ENCODE data around the gene SOCS6.

SOCS6 gene

DNA sequence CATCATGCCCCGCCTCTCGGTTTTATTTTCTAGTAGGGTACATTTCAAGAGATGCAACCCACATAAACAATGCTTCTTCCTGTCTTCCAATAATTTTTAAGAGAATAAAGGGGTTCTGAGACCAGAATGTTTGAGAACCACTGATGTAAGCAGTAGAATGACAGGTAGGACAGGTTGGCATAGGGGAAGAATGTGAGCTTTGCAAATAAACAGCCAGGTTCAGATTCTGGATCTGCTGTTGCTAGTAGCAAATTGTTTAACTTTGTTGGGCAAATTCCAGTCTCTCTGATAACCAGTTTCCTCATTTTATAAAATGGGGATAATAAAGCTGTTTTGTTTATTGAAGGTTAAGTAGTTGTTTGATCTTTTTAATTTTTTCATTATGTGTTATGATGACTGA is 32.8 kb downstream of the SOCS6 start (continued):
- TF ChIP-seq, protein P1, sequence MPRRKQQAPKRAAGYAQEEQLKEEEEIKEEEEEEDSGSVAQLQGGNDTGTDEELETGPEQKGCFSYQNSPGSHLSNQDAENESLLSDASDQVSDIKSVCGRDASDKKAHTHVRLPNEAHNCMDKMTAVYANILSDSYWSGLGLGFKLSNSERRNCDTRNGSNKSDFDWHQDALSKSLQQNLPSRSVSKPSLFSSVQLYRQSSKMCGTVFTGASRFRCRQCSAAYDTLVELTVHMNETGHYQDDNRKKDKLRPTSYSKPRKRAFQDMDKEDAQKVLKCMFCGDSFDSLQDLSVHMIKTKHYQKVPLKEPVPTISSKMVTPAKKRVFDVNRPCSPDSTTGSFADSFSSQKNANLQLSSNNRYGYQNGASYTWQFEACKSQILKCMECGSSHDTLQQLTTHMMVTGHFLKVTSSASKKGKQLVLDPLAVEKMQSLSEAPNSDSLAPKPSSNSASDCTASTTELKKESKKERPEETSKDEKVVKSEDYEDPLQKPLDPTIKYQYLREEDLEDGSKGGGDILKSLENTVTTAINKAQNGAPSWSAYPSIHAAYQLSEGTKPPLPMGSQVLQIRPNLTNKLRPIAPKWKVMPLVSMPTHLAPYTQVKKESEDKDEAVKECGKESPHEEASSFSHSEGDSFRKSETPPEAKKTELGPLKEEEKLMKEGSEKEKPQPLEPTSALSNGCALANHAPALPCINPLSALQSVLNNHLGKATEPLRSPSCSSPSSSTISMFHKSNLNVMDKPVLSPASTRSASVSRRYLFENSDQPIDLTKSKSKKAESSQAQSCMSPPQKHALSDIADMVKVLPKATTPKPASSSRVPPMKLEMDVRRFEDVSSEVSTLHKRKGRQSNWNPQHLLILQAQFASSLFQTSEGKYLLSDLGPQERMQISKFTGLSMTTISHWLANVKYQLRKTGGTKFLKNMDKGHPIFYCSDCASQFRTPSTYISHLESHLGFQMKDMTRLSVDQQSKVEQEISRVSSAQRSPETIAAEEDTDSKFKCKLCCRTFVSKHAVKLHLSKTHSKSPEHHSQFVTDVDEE (CRISPR knock-in tag; IDR thresholded peaks at IDR 0.05) = no peak
- no peak for TF ChIP-seq ZNF70 (CRISPR knock-in tag; IDR thresholded peaks at IDR 0.05)
- TF ChIP-seq CSDC2 (CRISPR knock-in tag; IDR thresholded peaks at IDR 0.05) = no peak
- TF ChIP-seq, protein P2, sequence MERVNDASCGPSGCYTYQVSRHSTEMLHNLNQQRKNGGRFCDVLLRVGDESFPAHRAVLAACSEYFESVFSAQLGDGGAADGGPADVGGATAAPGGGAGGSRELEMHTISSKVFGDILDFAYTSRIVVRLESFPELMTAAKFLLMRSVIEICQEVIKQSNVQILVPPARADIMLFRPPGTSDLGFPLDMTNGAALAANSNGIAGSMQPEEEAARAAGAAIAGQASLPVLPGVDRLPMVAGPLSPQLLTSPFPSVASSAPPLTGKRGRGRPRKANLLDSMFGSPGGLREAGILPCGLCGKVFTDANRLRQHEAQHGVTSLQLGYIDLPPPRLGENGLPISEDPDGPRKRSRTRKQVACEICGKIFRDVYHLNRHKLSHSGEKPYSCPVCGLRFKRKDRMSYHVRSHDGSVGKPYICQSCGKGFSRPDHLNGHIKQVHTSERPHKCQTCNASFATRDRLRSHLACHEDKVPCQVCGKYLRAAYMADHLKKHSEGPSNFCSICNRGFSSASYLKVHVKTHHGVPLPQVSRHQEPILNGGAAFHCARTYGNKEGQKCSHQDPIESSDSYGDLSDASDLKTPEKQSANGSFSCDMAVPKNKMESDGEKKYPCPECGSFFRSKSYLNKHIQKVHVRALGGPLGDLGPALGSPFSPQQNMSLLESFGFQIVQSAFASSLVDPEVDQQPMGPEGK (CRISPR knock-in tag; IDR thresholded peaks at IDR 0.05; ENCODE audit: borderline replicate concordance) = no peak

DNA sequence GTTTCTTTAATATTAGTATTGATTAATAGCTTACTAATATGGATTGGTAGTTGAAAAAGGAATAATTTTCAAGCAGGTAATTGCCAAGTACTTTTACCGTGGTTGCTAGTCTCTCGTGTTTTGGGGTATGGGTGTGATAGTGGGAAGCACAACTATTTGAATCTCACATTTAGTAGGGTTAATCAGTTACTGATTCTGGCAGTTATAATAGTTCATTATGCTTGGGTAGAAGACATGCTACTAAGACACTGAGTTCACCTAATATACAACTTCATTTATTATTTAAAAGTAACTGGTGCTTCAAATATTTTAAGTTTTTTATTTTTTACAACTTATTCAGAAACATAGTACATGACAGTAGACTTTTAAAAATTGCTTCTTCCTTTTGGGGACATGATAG is 33.5 kb downstream of the SOCS6 start:
- ATAC-seq = no peak
- TF ChIP-seq ISL1 (CRISPR knock-in tag; IDR thresholded peaks at IDR 0.05) (no peak), OSR1 (CRISPR knock-in tag; IDR thresholded peaks at IDR 0.05) (no peak), ZFP3 (CRISPR knock-in tag; IDR thresholded peaks at IDR 0.05) (no peak), ZNF8 (CRISPR knock-in tag; IDR thresholded peaks at IDR 0.05) (no peak), BACH2 (CRISPR knock-in tag; IDR thresholded peaks at IDR 0.05; ENCODE audit: borderline replicate concordance) (no peak), SNAI2 (CRISPR knock-in tag; IDR thresholded peaks at IDR 0.05) (no peak), PPARA (CRISPR knock-in tag; IDR thresholded peaks at IDR 0.05; ENCODE audit: borderline replicate concordance) (no peak), TCF4 (CRISPR knock-in tag; IDR thresholded peaks at IDR 0.05; ENCODE audit: borderline replicate concordance) (no peak), ZC3H10 (CRISPR knock-in tag; IDR thresholded peaks at IDR 0.05) (no peak), TOX (CRISPR knock-in tag; IDR thresholded peaks at IDR 0.05; ENCODE audit: borderline replicate concordance) (no peak), ZFP30 (CRISPR knock-in tag; IDR thresholded peaks at IDR 0.05) (no peak), ZNF70 (CRISPR knock-in tag; IDR thresholded peaks at IDR 0.05) (no peak), CSDC2 (CRISPR knock-in tag; IDR thresholded peaks at IDR 0.05) (no peak)
- TF ChIP-seq, protein P3, sequence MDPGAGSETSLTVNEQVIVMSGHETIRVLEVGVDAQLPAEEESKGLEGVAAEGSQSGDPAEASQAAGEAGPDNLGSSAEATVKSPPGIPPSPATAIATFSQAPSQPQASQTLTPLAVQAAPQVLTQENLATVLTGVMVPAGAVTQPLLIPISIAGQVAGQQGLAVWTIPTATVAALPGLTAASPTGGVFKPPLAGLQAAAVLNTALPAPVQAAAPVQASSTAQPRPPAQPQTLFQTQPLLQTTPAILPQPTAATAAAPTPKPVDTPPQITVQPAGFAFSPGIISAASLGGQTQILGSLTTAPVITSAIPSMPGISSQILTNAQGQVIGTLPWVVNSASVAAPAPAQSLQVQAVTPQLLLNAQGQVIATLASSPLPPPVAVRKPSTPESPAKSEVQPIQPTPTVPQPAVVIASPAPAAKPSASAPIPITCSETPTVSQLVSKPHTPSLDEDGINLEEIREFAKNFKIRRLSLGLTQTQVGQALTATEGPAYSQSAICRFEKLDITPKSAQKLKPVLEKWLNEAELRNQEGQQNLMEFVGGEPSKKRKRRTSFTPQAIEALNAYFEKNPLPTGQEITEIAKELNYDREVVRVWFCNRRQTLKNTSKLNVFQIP (CRISPR knock-in tag; IDR thresholded peaks at IDR 0.05; ENCODE audit: borderline replicate concordance, low read depth) = no peak
- TF ChIP-seq, protein P4, sequence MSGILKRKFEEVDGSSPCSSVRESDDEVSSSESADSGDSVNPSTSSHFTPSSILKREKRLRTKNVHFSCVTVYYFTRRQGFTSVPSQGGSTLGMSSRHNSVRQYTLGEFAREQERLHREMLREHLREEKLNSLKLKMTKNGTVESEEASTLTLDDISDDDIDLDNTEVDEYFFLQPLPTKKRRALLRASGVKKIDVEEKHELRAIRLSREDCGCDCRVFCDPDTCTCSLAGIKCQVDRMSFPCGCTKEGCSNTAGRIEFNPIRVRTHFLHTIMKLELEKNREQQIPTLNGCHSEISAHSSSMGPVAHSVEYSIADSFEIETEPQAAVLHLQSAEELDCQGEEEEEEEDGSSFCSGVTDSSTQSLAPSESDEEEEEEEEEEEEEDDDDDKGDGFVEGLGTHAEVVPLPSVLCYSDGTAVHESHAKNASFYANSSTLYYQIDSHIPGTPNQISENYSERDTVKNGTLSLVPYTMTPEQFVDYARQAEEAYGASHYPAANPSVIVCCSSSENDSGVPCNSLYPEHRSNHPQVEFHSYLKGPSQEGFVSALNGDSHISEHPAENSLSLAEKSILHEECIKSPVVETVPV (CRISPR knock-in tag; IDR thresholded peaks at IDR 0.05) = no peak

DNA sequence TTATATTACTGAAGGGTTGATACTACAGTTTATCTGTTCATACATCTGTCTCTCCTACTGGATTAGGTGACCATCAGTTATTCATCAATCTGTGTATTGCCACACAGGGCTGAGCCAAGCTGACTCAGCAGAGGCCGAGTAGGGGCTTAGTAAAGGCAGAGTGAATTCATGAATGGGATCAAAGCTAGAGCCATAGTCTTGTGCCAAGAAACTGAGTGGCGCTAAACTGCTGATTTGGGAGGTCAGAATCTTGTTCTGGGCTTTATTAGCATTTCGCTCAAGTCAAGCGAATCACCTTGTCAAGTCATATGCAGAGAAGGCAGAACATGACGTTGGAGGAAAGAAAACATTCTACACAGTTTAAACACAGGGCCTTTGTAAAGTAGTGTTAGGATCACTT is 34.1 kb downstream of the SOCS6 start:
- ATAC-seq = no peak
- TF ChIP-seq, protein P1 (CRISPR knock-in tag; IDR thresholded peaks at IDR 0.05) = no peak
- no peak for TF ChIP-seq PPARA (CRISPR knock-in tag; IDR thresholded peaks at IDR 0.05; ENCODE audit: borderline replicate concordance)
- TF ChIP-seq ZNF70 (CRISPR knock-in tag; IDR thresholded peaks at IDR 0.05) = no peak
- TF ChIP-seq, protein P2 (CRISPR knock-in tag; IDR thresholded peaks at IDR 0.05; ENCODE audit: borderline replicate concordance) = no peak
- no peak for TF ChIP-seq BACH2 (CRISPR knock-in tag; IDR thresholded peaks at IDR 0.05; ENCODE audit: borderline replicate concordance)
- no peak for TF ChIP-seq CSDC2 (CRISPR knock-in tag; IDR thresholded peaks at IDR 0.05)
- TF ChIP-seq ISL1 (CRISPR knock-in tag; IDR thresholded peaks at IDR 0.05) = no peak
- TF ChIP-seq GLIS3 (CRISPR knock-in tag; IDR thresholded peaks at IDR 0.05) = no peak
- no peak for TF ChIP-seq ESRRG (CRISPR knock-in tag; IDR thresholded peaks at IDR 0.05)
- TF ChIP-seq, protein P5, sequence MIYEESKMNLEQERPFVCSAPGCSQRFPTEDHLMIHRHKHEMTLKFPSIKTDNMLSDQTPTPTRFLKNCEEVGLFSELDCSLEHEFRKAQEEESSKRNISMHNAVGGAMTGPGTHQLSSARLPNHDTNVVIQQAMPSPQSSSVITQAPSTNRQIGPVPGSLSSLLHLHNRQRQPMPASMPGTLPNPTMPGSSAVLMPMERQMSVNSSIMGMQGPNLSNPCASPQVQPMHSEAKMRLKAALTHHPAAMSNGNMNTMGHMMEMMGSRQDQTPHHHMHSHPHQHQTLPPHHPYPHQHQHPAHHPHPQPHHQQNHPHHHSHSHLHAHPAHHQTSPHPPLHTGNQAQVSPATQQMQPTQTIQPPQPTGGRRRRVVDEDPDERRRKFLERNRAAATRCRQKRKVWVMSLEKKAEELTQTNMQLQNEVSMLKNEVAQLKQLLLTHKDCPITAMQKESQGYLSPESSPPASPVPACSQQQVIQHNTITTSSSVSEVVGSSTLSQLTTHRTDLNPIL (CRISPR knock-in tag; IDR thresholded peaks at IDR 0.05; ENCODE audit: low read depth) = no peak
- no peak for TF ChIP-seq ARNTL (CRISPR knock-in tag; IDR thresholded peaks at IDR 0.05; ENCODE audit: borderline replicate concordance, low read depth)
- no peak for TF ChIP-seq ZFP30 (CRISPR knock-in tag; IDR thresholded peaks at IDR 0.05)
- no peak for TF ChIP-seq TOX (CRISPR knock-in tag; IDR thresholded peaks at IDR 0.05; ENCODE audit: borderline replicate concordance)
- no peak for TF ChIP-seq ZFP3 (CRISPR knock-in tag; IDR thresholded peaks at IDR 0.05)
- TF ChIP-seq ZNF8 (CRISPR knock-in tag; IDR thresholded peaks at IDR 0.05) = no peak
- no peak for TF ChIP-seq OSR1 (CRISPR knock-in tag; IDR thresholded peaks at IDR 0.05)
- TF ChIP-seq SNAI2 (CRISPR knock-in tag; IDR thresholded peaks at IDR 0.05) = no peak
- no peak for TF ChIP-seq RARB (CRISPR knock-in tag; IDR thresholded peaks at IDR 0.05)
- TF ChIP-seq ZNF565 (CRISPR knock-in tag; conservative IDR thresholded peaks at IDR 0.05; ENCODE audit: low read depth) = no peak

Measured in SK-N-SH treated with all-trans-retinoic acid at 6 μM for 48 hours (cell line).